ENCODE data around the gene YY2.
"Not testable (repeated sequence)": the region's sequence is repeated elsewhere in the genome, so short reads cannot be mapped to it uniquely, and the experiment has no call there.

The YY2 gene

GRCh38 chrX:21874182-21874581, 18.4 kb downstream of the YY2 start:
- DNase-seq (ENCODE audit: low read depth, low spot score): not testable (repeated sequence)

- no peak for DNase-seq (ENCODE audit: low read depth, low spot score)
These were observed 19.2 kb downstream of the YY2 start for GRCh38 chrX:21875013-21875412.

- DNase-seq (ENCODE audit: low read depth, low spot score): no peak
These were observed 26.2 kb downstream of the YY2 start for GRCh38 chrX:21881881-21882574.

- DNase-seq (ENCODE audit: low read depth, low spot score): no peak
These were observed 27.5 kb downstream of the YY2 start for GRCh38 chrX:21883258-21883657.

GRCh38 chrX:21885568-21885967, 29.8 kb downstream of the YY2 start:
- no peak for DNase-seq (ENCODE audit: low read depth, low spot score)

GRCh38 chrX:21905313-21905712, 49.5 kb downstream of the YY2 start:
- no peak for DNase-seq (ENCODE audit: low read depth, low spot score)

GRCh38 chrX:21905953-21906352, 50.2 kb downstream of the YY2 start:
- no peak for DNase-seq (ENCODE audit: low read depth, low spot score)

- no peak for DNase-seq (ENCODE audit: low read depth, low spot score)
These were observed 51.5 kb downstream of the YY2 start for GRCh38 chrX:21907260-21907659.
